Measurements from ENCODE around the gene RARA.
A peak's percentile ranks its signal among the peaks of the same experiment; 100 is the strongest.

RARA gene

GRCh38 chr17:40327244-40327729, 18.3 kb downstream of the RARA start:
- no peak for DNase-seq (ENCODE audit: extremely low read depth in 1 of 2, low read depth in 1 of 2)

GRCh38 chr17:40327735-40328385, 18.9 kb downstream of the RARA start:
- no peak for DNase-seq (ENCODE audit: extremely low read depth in 1 of 2, low read depth in 1 of 2)

- no peak for DNase-seq (ENCODE audit: extremely low read depth in 1 of 2, low read depth in 1 of 2)
Measured at GRCh38 chr17:40328386-40328766, 19.4 kb downstream of the RARA start.

GRCh38 chr17:40329839-40330794, 21.1 kb downstream of the RARA start:
- DNase-seq (ENCODE audit: extremely low read depth in 1 of 2, low read depth in 1 of 2): no peak

- DNase-seq (ENCODE audit: extremely low read depth in 1 of 2, low read depth in 1 of 2): no peak
Measured at GRCh38 chr17:40330850-40331470, 22.0 kb downstream of the RARA start.

GRCh38 chr17:40331743-40332641, 23.0 kb downstream of the RARA start:
- DNase-seq (ENCODE audit: extremely low read depth in 1 of 2, low read depth in 1 of 2): no peak

- DNase-seq (ENCODE audit: extremely low read depth in 1 of 2, low read depth in 1 of 2): no peak
Measured at GRCh38 chr17:40333781-40334448, 24.9 kb downstream of the RARA start.

- no peak for DNase-seq (ENCODE audit: extremely low read depth in 1 of 2, low read depth in 1 of 2)
Measured at GRCh38 chr17:40335620-40336019, 26.6 kb downstream of the RARA start.

GRCh38 chr17:40337351-40337750, 28.4 kb downstream of the RARA start:
- DNase-seq (ENCODE audit: extremely low read depth in 1 of 2, low read depth in 1 of 2): no peak

GRCh38 chr17:40338058-40338457, 29.1 kb downstream of the RARA start:
- DNase-seq (ENCODE audit: extremely low read depth in 1 of 2, low read depth in 1 of 2): no peak

GRCh38 chr17:40338941-40339649, 30.1 kb downstream of the RARA start:
- DNase-seq (ENCODE audit: extremely low read depth in 1 of 2, low read depth in 1 of 2): no peak

GRCh38 chr17:40340327-40340726, 31.3 kb downstream of the RARA start:
- no peak for DNase-seq (ENCODE audit: extremely low read depth in 1 of 2, low read depth in 1 of 2)

- peak; percentile 75 to 84 for DNase-seq (ENCODE audit: extremely low read depth in 1 of 2, low read depth in 1 of 2)
Measured at GRCh38 chr17:40340880-40341807, 32.2 kb downstream of the RARA start.

GRCh38 chr17:40341808-40342503, 33.0 kb downstream of the RARA start:
- no peak for DNase-seq (ENCODE audit: extremely low read depth in 1 of 2, low read depth in 1 of 2)

GRCh38 chr17:40342504-40343218, 33.7 kb downstream of the RARA start:
- no peak for DNase-seq (ENCODE audit: extremely low read depth in 1 of 2, low read depth in 1 of 2)

GRCh38 chr17:40343219-40344119, 34.5 kb downstream of the RARA start:
- no peak for DNase-seq (ENCODE audit: extremely low read depth in 1 of 2, low read depth in 1 of 2)
